HCT116 (cell line): Measurements from ENCODE around the gene SGF29. TPM values are rescaled to one million over a fixed set of nuclear protein-coding genes. Genes with fewer than 3 reads are reported as not detected.
"Not testable (repeated sequence)": the region's sequence is repeated elsewhere in the genome, so short reads cannot be mapped to it uniquely, and the experiment has no call there.

Source experiments
- ATAC-seq: fragments of 200-7000 bp; cut with Tn5 transposase; 2 replicates; pipeline ENCODE4 v1.9.1; 2020; ENCODE audit warnings: mild to moderate bottlenecking, moderate library complexity
- BruUV-seq: library from RNA; stranded (reverse); fragments of 400-500 nt; replicated peaks from 2 replicates; lab custom pipeline; 2021; lab: Mats Ljungman, UMichigan
- CTCF ChIA-PET: fragments of 300-600 bp; sonication (Branson Sonifier 250); formaldehyde crosslinking; loops from one replicate; lab custom pipeline; 2021; ENCODE audit warnings: antibody characterized with exemption; lab: Charles Lee
- POLR2A ChIA-PET: fragments of 300-600, 350-600 bp; sonication (Branson Sonifier 250); formaldehyde crosslinking; loops from one replicate; lab custom pipeline; 2021; ENCODE audit warnings: antibody characterized with exemption; lab: Charles Lee
- RAD21 ChIA-PET, 2 experiments: fragments of 300-600 bp; sonication (Branson Sonifier 250); formaldehyde crosslinking; loops; one replicate each; lab custom pipeline; 2023; ENCODE audit warnings: low total read pairs in 2 of 2; ENCODE audit not compliant: uncharacterized antibody in 2 of 2, unreplicated experiment in 2 of 2, low non-redundant PET in 1 of 2; lab: Charles Lee
- DNase-seq: peaks from one replicate; pipeline ENCODE4 v3.0.0-alpha.2; 2010; ENCODE audit warnings: low read depth, low spot score
- H2AFZ ChIP-seq: fragments of 200-600 bp; shearing (Covaris generic), sonication (generic); 2 replicates; pipeline ENCODE4 v1.6.1; 2017; ENCODE audit warnings: low read depth, mixed run types, mixed read lengths, antibody characterized with exemption, low read length; ENCODE audit not compliant: poor library complexity, severe bottlenecking
- H3K27ac ChIP-seq: 2 replicates; pipeline ENCODE4 v1.5.1; 2012; ENCODE audit warnings: low read depth, low read length
- H3K27me3 ChIP-seq: fragments of 200-600 bp; sonication (generic); 2 replicates; pipeline ENCODE4 v1.6.1; 2016; ENCODE audit warnings: mixed run types, low read length, mixed read lengths; ENCODE audit not compliant: insufficient read depth
- H3K36me3 ChIP-seq, 2 experiments: fragments of 200-500 bp in 1 of 2; fragments of 200-600 bp in 1 of 2; sonication (Bioruptor generic) in 1 of 2; sonication (generic) in 1 of 2; 2 replicates each; pipeline versions ENCODE4 v1.5.1 to v1.6.1; 2014 to 2016; ENCODE audit warnings: low read length in 2 of 2, inconsistent platforms in 1 of 2, mixed read lengths in 1 of 2, mixed run types in 1 of 2; ENCODE audit not compliant: insufficient read depth in 2 of 2, control insufficient read depth in 1 of 2
- H3K4me1 ChIP-seq, 2 experiments: fragments of 200-600 bp in 1 of 2; sonication (generic) in 1 of 2; 2 replicates each; pipeline versions ENCODE4 v1.5.1 to v1.6.1; 2012 to 2017; ENCODE audit warnings: low read length in 2 of 2, inconsistent platforms in 1 of 2, mild to moderate bottlenecking in 1 of 2, mixed read lengths in 1 of 2, mixed run types in 1 of 2, moderate library complexity in 1 of 2; ENCODE audit not compliant: insufficient read depth in 2 of 2, control insufficient read depth in 1 of 2
- H3K4me2 ChIP-seq: fragments of 200-600 bp; sonication (generic); 2 replicates; pipeline ENCODE4 v1.6.1; 2017; ENCODE audit warnings: mixed run types, low read length, mixed read lengths
- H3K4me3 ChIP-seq, 2 experiments: fragments of 200-600 bp in 1 of 2; sonication (generic) in 1 of 2; replicated peaks in 1 of 2; 2 replicates each; pipeline ENCODE4 v1.5.1; 2011 to 2016; ENCODE audit warnings: low read length in 2 of 2, control low read depth in 1 of 2, low read depth in 1 of 2, mild to moderate bottlenecking in 1 of 2, mixed read lengths in 1 of 2, mixed run types in 1 of 2
- H3K79me2 ChIP-seq: fragments of 200-600 bp; sonication (generic); 2 replicates; pipeline ENCODE4 v1.6.1; 2017; ENCODE audit warnings: mild to moderate bottlenecking, mixed run types, low read length, moderate library complexity, mixed read lengths; ENCODE audit not compliant: insufficient read depth
- H3K9ac ChIP-seq: fragments of 200-600 bp; sonication (generic); 2 replicates; pipeline ENCODE4 v1.6.1; 2016; ENCODE audit warnings: low read length, mixed read lengths
- H3K9me2 ChIP-seq: fragments of 200-600 bp; sonication (generic), shearing (Covaris generic); 2 replicates; pipeline ENCODE4 v1.6.1; 2017; ENCODE audit warnings: mixed run types, mild to moderate bottlenecking, moderate library complexity; ENCODE audit not compliant: insufficient read depth
- H3K9me3 ChIP-seq, 2 experiments: fragments of 200-500 bp in 1 of 2; fragments of 200-600 bp in 1 of 2; sonication (Bioruptor generic) in 1 of 2; sonication (generic) in 1 of 2; 2 replicates each; pipeline ENCODE4 v1.6.1; 2014 to 2017; ENCODE audit warnings: low read length in 2 of 2, mixed read lengths in 2 of 2, inconsistent platforms in 1 of 2, low read depth in 1 of 2, mild to moderate bottlenecking in 1 of 2, mixed run types in 1 of 2, moderate library complexity in 1 of 2; ENCODE audit not compliant: control insufficient read depth in 1 of 2, insufficient read depth in 1 of 2
- H4K20me1 ChIP-seq: fragments of 200-600 bp; sonication (generic), shearing (Covaris generic); 2 replicates; pipeline ENCODE4 v1.6.1; 2017; ENCODE audit warnings: mixed run types, mild to moderate bottlenecking, moderate library complexity; ENCODE audit not compliant: insufficient read depth
- RAD21 ChIP-seq: IDR thresholded peaks from 2 replicates; pipeline ENCODE4 v1.6.1; 2012; ENCODE audit warnings: low read depth, mild to moderate bottlenecking
- intact Hi-C: fragments of 100-400 bp; cut with micrococcal nuclease; formaldehyde crosslinking; loops from 2 replicates; pipeline ENCODE4 v1.10.0; 2022
- total RNA-seq: library from RNA; stranded (reverse); gene quantifications from one replicate; pipeline ENCODE4 v1.2.1, GENCODE V29; 2021; ENCODE audit not compliant: unreplicated experiment
- TF ChIP-seq, protein P1 (sequence below), 3 experiments: fragments of 200-600 bp in 1 of 3; sonication (generic) in 1 of 3; IDR thresholded peaks in 2 of 3; conservative IDR thresholded peaks in 1 of 3; 2 replicates each; pipeline ENCODE4 v1.5.1; 2012 to 2017; ENCODE audit warnings: low read depth in 2 of 3, low read length in 2 of 3, antibody characterized with exemption in 1 of 3, borderline replicate concordance in 1 of 3, control low read depth in 1 of 3, mild to moderate bottlenecking in 1 of 3, mixed read lengths in 1 of 3, mixed run types in 1 of 3, moderate library complexity in 1 of 3; ENCODE audit not compliant: insufficient read depth in 1 of 3

SGF29 gene
- total RNA-seq, 1 experiment from 2014 or later: 19.7 TPM

DNA sequence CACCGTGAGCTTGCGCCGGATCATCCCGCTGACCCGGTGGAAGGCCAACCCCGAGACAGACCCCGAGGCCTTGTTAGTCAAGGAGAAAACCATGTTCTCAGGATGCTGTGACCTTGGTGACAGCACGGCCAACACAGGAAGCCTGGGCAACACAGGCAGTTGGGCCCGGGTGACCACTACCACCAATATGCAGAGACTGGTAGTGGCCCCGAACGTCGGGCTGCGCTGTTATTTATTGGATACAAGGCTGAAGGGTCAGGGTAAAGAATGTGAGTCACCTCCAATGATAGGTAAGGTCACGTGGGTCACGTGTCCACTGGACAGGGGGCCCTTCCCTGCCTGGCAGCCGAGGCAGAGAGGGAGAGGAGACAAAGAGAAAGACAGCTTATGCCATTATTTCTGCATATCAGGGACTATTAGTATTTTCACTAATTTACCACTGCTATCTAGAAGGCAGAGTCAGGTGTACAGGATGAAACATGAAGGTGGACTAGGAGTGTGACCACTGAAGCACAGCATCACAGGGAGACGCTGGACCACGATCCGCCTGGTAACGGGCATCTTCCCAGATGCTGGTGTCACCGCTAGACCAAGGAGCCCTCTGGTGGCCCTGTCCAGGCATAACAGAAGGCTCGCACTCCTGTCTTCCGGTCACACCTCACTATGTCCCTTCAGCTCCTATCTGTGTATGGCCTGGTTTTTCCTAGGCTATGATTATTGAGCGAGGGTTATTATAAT is 61.9 kb downstream of the SGF29 start:
- intact Hi-C loops: loop anchor here (5.0 kb wide), 1 partner anchor 338 kb away; no protein-coding TSS in a partner anchor
- H3K9me2 ChIP-seq, H4K20me1 ChIP-seq, H3K79me2 ChIP-seq, CTCF ChIA-PET, H3K4me1 ChIP-seq, DNase-seq, POLR2A ChIA-PET, H3K9ac ChIP-seq, H3K4me2 ChIP-seq, H3K9me3 ChIP-seq, H3K36me3 ChIP-seq, H2AFZ ChIP-seq, H3K4me3 ChIP-seq, H3K27ac ChIP-seq, BruUV-seq, H3K27me3 ChIP-seq: not testable (repeated sequence)
- TF ChIP-seq, protein P1, sequence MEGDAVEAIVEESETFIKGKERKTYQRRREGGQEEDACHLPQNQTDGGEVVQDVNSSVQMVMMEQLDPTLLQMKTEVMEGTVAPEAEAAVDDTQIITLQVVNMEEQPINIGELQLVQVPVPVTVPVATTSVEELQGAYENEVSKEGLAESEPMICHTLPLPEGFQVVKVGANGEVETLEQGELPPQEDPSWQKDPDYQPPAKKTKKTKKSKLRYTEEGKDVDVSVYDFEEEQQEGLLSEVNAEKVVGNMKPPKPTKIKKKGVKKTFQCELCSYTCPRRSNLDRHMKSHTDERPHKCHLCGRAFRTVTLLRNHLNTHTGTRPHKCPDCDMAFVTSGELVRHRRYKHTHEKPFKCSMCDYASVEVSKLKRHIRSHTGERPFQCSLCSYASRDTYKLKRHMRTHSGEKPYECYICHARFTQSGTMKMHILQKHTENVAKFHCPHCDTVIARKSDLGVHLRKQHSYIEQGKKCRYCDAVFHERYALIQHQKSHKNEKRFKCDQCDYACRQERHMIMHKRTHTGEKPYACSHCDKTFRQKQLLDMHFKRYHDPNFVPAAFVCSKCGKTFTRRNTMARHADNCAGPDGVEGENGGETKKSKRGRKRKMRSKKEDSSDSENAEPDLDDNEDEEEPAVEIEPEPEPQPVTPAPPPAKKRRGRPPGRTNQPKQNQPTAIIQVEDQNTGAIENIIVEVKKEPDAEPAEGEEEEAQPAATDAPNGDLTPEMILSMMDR (IDR thresholded peaks at IDR 0.05 in 2 of 3, conservative IDR thresholded peaks at IDR 0.05 in 1 of 3; ENCODE audit: borderline replicate concordance in 1 of 3, insufficient read depth in 1 of 3, low read depth in 2 of 3, low read length in 2 of 3): peak; percentile 50 to 68 (median 56)
- TF ChIP-seq RAD21: peak; percentile 72
- peak; percentile 50 for ATAC-seq
- RAD21 ChIA-PET: interaction anchor here (0.6 to 1.0 kb wide), 2 partner anchors 66 to 338 kb away, joined by 3 to 4 read pairs; no protein-coding TSS in a partner anchor

DNA sequence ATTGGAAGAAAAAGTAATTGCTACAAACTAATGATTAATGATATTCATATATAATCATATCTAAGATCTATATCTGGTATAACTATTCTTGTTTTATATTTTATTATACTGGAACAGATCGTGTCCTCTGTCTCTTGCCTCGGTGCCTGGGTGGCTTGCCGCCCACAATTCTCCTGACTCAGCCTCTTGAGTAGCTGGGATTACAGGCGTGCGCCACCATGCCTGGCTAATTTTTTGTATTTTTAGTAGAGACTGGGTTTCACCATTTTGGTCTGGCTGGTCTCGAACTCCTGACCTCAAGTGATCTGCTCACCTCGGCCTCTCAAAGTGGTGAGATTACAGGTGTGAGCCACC is 62.5 kb downstream of the SGF29 start:
- POLR2A ChIA-PET, BruUV-seq, H3K9me3 ChIP-seq, H3K4me2 ChIP-seq, H3K9ac ChIP-seq, H3K36me3 ChIP-seq, H3K4me3 ChIP-seq, H3K79me2 ChIP-seq, H3K27me3 ChIP-seq, H3K9me2 ChIP-seq, CTCF ChIA-PET, H3K27ac ChIP-seq, ATAC-seq, H3K4me1 ChIP-seq, H4K20me1 ChIP-seq, H2AFZ ChIP-seq, DNase-seq: not testable (repeated sequence)
- intact Hi-C loops: loop anchor here (5.0 kb wide), 1 partner anchor 339 kb away; no protein-coding TSS in a partner anchor
- RAD21 ChIA-PET: interaction anchor here (0.6 to 1.0 kb wide), 2 partner anchors 66 to 338 kb away, joined by 3 to 4 read pairs; no protein-coding TSS in a partner anchor
